NCI-H2081 (cell line): Measurements from ENCODE around the gene NCF2.

ENCODE experiments used
- DNase-seq, 2 experiments: peaks; one replicate each; lab custom pipeline; 2025; lab: John Stamatoyannopoulos, UW

The NCF2 gene

GRCh38 chr1:183583466-183583865, 6.8 kb downstream of the NCF2 start:
- no peak for DNase-seq

- no peak for DNase-seq
These were observed 8.1 kb downstream of the NCF2 start for GRCh38 chr1:183582021-183582713.

GRCh38 chr1:183580281-183580682, 10.0 kb downstream of the NCF2 start:
- DNase-seq: peak; percentile 40 to 79

GRCh38 chr1:183578856-183579255, 11.4 kb downstream of the NCF2 start:
- DNase-seq: no peak

GRCh38 chr1:183577897-183578465, 12.3 kb downstream of the NCF2 start:
- DNase-seq: no peak

GRCh38 chr1:183576537-183576936, 13.7 kb downstream of the NCF2 start:
- DNase-seq: no peak

GRCh38 chr1:183575606-183576005, 14.7 kb downstream of the NCF2 start:
- DNase-seq: no peak

GRCh38 chr1:183572721-183573120, 17.5 kb downstream of the NCF2 start:
- no peak for DNase-seq

GRCh38 chr1:183571678-183572268, 18.5 kb downstream of the NCF2 start:
- DNase-seq: no peak

GRCh38 chr1:183570451-183570850, 19.8 kb downstream of the NCF2 start:
- DNase-seq: no peak

GRCh38 chr1:183569801-183570200, 20.5 kb downstream of the NCF2 start:
- no peak for DNase-seq

GRCh38 chr1:183569141-183569540, 21.1 kb downstream of the NCF2 start:
- DNase-seq: no peak

GRCh38 chr1:183568176-183569021, 21.9 kb downstream of the NCF2 start:
- no peak for DNase-seq

- peak in 1 of 2 experiments; percentile 15 for DNase-seq
These were observed 22.7 kb downstream of the NCF2 start for GRCh38 chr1:183567584-183567983.

- DNase-seq: no peak
These were observed 24.2 kb downstream of the NCF2 start for GRCh38 chr1:183566026-183566425.

GRCh38 chr1:183565261-183565660, 25.0 kb downstream of the NCF2 start:
- DNase-seq: no peak

GRCh38 chr1:183562701-183563100, 27.6 kb downstream of the NCF2 start:
- DNase-seq: no peak

GRCh38 chr1:183559061-183559460, 31.2 kb downstream of the NCF2 start:
- DNase-seq: no peak

GRCh38 chr1:183554577-183554976, 35.7 kb downstream of the NCF2 start:
- DNase-seq: no peak

- DNase-seq: no peak
These were observed 36.5 kb downstream of the NCF2 start for GRCh38 chr1:183553764-183554163.

- no peak for DNase-seq
These were observed 36.9 kb downstream of the NCF2 start for GRCh38 chr1:183553331-183553730.

- DNase-seq: no peak
These were observed 37.4 kb downstream of the NCF2 start for GRCh38 chr1:183552891-183553290.

GRCh38 chr1:183552441-183552840, 37.8 kb downstream of the NCF2 start:
- DNase-seq: no peak
